Measurements from ENCODE around the gene DDX50.

The DDX50 gene

DNA sequence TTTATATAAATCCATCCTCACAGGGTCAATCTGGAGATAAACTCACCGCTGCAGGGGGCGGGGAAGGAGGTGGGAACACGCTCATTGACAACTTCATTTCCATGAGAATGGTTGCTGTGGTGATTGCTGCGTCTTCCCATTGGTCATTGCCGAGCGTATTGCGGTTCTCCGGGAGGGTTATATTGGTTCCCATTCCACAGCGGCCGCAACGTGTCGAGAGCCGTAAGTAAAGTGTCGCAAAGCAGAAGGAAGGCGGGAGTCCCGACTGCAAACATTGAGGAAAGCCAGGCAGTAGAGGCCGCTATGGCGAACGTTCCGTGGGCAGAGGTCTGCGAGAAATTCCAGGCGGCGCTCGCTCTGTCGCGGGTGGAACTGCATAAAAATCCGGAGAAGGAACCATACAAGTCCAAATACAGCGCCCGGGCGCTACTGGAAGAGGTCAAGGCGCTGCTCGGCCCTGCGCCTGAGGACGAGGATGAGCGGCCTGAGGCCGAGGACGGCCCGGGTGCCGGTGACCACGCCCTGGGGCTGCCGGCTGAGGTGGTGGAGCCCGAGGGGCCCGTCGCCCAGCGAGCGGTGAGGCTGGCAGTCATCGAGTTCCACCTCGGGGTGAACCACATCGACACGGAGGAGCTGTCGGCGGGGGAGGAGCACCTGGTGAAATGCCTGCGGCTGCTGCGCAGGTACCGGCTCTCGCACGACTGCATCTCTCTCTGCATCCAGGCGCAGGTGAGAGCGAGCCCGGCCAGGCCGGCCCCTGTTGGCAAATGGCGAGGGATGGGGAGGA lies 87.6 kb downstream of the DDX50 start, which contains the start of gene KIFBP:
Gene KIFBP, plus strand, starts transcription at position 274 of the 787 bp plus-strand sequence. Its CDS starts 30 bp downstream, at position 304.
- DNase-seq = peak; percentile 84

GRCh38 chr10:68989317-68989990 lies 88.3 kb downstream of the DDX50 start:
- no peak for DNase-seq

DNA sequence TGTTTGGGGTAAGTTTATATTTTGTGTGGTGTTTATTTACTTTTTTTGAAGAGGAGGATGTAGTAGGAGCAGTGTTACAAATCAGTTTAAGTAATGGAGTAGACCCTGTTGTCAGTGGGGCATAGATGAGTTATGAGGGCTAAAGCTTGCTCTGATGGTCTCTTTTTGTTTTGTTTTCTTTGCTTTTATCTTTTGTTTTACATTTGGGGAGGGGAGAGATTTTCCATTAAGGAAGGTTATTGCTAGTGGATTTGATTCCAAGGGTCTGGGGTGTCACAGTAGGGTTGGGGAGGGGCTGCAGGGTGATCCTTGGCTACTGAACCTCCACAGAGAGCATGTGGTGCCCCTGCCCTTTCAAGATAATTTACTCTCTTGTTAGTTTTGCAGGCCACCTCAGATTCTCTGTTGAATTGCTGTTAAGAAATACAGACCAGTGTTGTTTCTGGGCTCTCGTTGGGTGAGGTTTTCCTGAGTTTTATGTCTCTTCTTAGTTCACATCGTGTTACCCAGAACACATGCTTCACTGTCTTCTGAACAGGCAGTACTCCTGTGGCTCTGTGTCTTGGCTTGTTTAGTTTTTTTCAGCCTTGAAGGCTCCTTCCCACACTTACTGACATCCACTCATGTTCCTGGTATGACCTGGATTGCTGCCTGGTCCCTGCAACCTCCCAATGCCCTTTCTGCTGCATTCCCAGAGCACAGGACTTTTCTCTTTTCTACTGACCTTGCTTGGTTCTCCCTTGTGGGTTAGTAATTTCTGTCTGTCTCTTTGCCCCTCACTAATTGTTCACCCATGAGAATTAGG lies 91.7 kb downstream of the DDX50 start:
- DNase-seq = no peak
